Measurements from ENCODE around the gene EPG5.
"Not testable (repeated sequence)": the region's sequence is repeated elsewhere in the genome, so short reads cannot be mapped to it uniquely, and the experiment has no call there.

EPG5 gene
- 87.4 to 176 (median 133) reads per million in 4 donors for total RNA-seq

- peak; percentile 83 to 94 (median 86) for DNase-seq
These were observed at the start of gene EPG5 for GRCh38 chr18:45967007-45967706. TSS of gene EPG5 (minus strand) at chr18:45967329. CDS start at chr18:45967239, 90 bp downstream.

- peak in 1 of 5 donors; percentile 56 for DNase-seq
These were observed 46.5 kb upstream of the EPG5 start for GRCh38 chr18:46013484-46014189.

- no peak for DNase-seq
These were observed 43.5 kb upstream of the EPG5 start for GRCh38 chr18:46010676-46011075.

- DNase-seq, result no peak
These were observed 42.9 kb upstream of the EPG5 start for GRCh38 chr18:46010050-46010449.

- DNase-seq, result no peak
These were observed 42.2 kb upstream of the EPG5 start for GRCh38 chr18:46009125-46009840.

- DNase-seq, result no peak
These were observed 41.4 kb upstream of the EPG5 start for GRCh38 chr18:46008531-46008930.

- no peak for DNase-seq
These were observed 40.0 kb upstream of the EPG5 start for GRCh38 chr18:46007165-46007564.

- DNase-seq, result no peak
These were observed 35.8 kb upstream of the EPG5 start for GRCh38 chr18:46002934-46003333.

- no peak for DNase-seq
These were observed 34.8 kb upstream of the EPG5 start for GRCh38 chr18:46001892-46002291.

GRCh38 chr18:46001074-46001473 is 33.9 kb upstream of the EPG5 start:
- DNase-seq, result no peak

GRCh38 chr18:45999536-45999935 is 32.4 kb upstream of the EPG5 start:
- no peak for DNase-seq

- DNase-seq, result peak in 1 of 5 donors; percentile 17
These were observed 31.1 kb upstream of the EPG5 start for GRCh38 chr18:45998244-45998643.

GRCh38 chr18:45997700-45998151 is 30.6 kb upstream of the EPG5 start:
- peak in 1 of 5 donors; percentile 29 for DNase-seq

- no peak for DNase-seq
These were observed 28.3 kb upstream of the EPG5 start for GRCh38 chr18:45995461-45995860.

GRCh38 chr18:45993438-45993837 is 26.3 kb upstream of the EPG5 start:
- no peak for DNase-seq

- DNase-seq, result not testable (repeated sequence)
These were observed 25.4 kb upstream of the EPG5 start for GRCh38 chr18:45992527-45992926.

- DNase-seq, result no peak
These were observed 24.7 kb upstream of the EPG5 start for GRCh38 chr18:45991788-45992187.

GRCh38 chr18:45984546-45985235 is 17.6 kb upstream of the EPG5 start:
- no peak for DNase-seq

- no peak for DNase-seq
These were observed 14.7 kb upstream of the EPG5 start for GRCh38 chr18:45981821-45982220.

- DNase-seq, result no peak
These were observed 13.1 kb upstream of the EPG5 start for GRCh38 chr18:45980229-45980628.

- DNase-seq, result no peak
These were observed 11.0 kb upstream of the EPG5 start for GRCh38 chr18:45978084-45978483.

- no peak for DNase-seq
These were observed 9.8 kb upstream of the EPG5 start for GRCh38 chr18:45976974-45977373.

- no peak for DNase-seq
These were observed 9.4 kb upstream of the EPG5 start for GRCh38 chr18:45976566-45976965.

Data from T-helper 1 cell (primary cell).